Suprapubic skin (tissue), 4 donors: ENCODE data around the gene NAE1. TPM values are rescaled to one million over a fixed set of nuclear protein-coding genes. Genes with fewer than 3 reads are reported as not detected.

Source experiments
- DNase-seq, 2 donors: peaks; one replicate each; pipeline ENCODE4 v3.0.0-alpha.2; 2019; ENCODE audit warnings: low spot score in 2 of 2
- H3K27ac ChIP-seq: fragments of 200-600 bp; sonication (generic); one replicate; pipeline ENCODE4 v1.5.1; 2019
- H3K27me3 ChIP-seq: fragments of 200-600 bp; sonication (generic); one replicate; pipeline ENCODE4 v1.5.1; 2019
- H3K36me3 ChIP-seq: fragments of 200-600 bp; sonication (generic); one replicate; pipeline ENCODE4 v1.5.1; 2019
- H3K4me1 ChIP-seq: fragments of 200-600 bp; sonication (generic); one replicate; pipeline ENCODE4 v1.5.1; 2019
- H3K4me3 ChIP-seq: fragments of 200-600 bp; sonication (generic); one replicate; pipeline ENCODE4 v1.5.1; 2019; ENCODE audit warnings: mild to moderate bottlenecking
- H3K9me3 ChIP-seq: fragments of 200-600 bp; sonication (generic); one replicate; pipeline ENCODE4 v1.5.1; 2019
- EP300 ChIP-seq: sonication (generic); formaldehyde crosslinking; IDR thresholded peaks from one replicate; pipeline ENCODE4 v1.6.1; 2017; ENCODE audit warnings: antibody characterized with exemption
- POLR2A ChIP-seq, 2 donors: fragments of 450-650 bp; IDR thresholded peaks; one replicate each; pipeline ENCODE4 v1.6.1; 2017; ENCODE audit warnings: antibody characterized with exemption in 2 of 2, mild to moderate bottlenecking in 2 of 2, moderate library complexity in 2 of 2
- POLR2AphosphoS5 ChIP-seq, 3 donors: sonication (generic); formaldehyde crosslinking; IDR thresholded peaks; one replicate each; pipeline ENCODE4 v1.6.1; 2017; ENCODE audit warnings: antibody characterized with exemption in 3 of 3
- WGBS: methylation state at CpG from one replicate; pipeline ENCODE4 v1.1.5; 2018; 5-methylcytosine and 5-hydroxymethylcytosine counted together
- total RNA-seq, 4 donors: library from RNA; depleted of rRNA; stranded (reverse); fragments of >200 nt; gene quantifications; one replicate each; pipeline ENCODE4 v1.1.0, GENCODE V29; 2016
- TF ChIP-seq, protein P1 (sequence below), 2 donors: fragments of 200-600 bp in 1 of 2; fragments of 450-650 bp in 1 of 2; sonication (generic) in 1 of 2; IDR thresholded peaks; one replicate each; pipeline ENCODE4 v1.5.1; 2016 to 2019; ENCODE audit warnings: antibody characterized with exemption in 2 of 2, mild to moderate bottlenecking in 1 of 2, moderate library complexity in 1 of 2

Gene NAE1
- total RNA-seq, 4 donors from 2014 or later = 36.2 to 57.5 (median 45.0) TPM

GRCh38 chr16:66862023-66862520, 31.3 kb upstream of the NAE1 start:
- Histone ChIP-seq H3K27me3 (no peaks in the 10 kb centered on the region), H3K4me3 (no peak overlapping the region), H3K36me3 (no peaks in the 10 kb centered on the region), H3K9me3 (no peaks in the 10 kb centered on the region), H3K4me1 (no peaks in the 10 kb centered on the region), H3K27ac (no peak overlapping the region)
- 91% methylated on average over 7 of the region's 8 CpGs for WGBS
- peak in 1 of 2 donors; percentile 31 for DNase-seq
- TF ChIP-seq EP300 (no peak), POLR2A (IDR thresholded peaks at IDR 0.05) (no peak), POLR2AphosphoS5 (IDR thresholded peaks at IDR 0.05) (no peak)
- TF ChIP-seq, protein P1, sequence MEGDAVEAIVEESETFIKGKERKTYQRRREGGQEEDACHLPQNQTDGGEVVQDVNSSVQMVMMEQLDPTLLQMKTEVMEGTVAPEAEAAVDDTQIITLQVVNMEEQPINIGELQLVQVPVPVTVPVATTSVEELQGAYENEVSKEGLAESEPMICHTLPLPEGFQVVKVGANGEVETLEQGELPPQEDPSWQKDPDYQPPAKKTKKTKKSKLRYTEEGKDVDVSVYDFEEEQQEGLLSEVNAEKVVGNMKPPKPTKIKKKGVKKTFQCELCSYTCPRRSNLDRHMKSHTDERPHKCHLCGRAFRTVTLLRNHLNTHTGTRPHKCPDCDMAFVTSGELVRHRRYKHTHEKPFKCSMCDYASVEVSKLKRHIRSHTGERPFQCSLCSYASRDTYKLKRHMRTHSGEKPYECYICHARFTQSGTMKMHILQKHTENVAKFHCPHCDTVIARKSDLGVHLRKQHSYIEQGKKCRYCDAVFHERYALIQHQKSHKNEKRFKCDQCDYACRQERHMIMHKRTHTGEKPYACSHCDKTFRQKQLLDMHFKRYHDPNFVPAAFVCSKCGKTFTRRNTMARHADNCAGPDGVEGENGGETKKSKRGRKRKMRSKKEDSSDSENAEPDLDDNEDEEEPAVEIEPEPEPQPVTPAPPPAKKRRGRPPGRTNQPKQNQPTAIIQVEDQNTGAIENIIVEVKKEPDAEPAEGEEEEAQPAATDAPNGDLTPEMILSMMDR (IDR thresholded peaks at IDR 0.05) = no peak

DNA sequence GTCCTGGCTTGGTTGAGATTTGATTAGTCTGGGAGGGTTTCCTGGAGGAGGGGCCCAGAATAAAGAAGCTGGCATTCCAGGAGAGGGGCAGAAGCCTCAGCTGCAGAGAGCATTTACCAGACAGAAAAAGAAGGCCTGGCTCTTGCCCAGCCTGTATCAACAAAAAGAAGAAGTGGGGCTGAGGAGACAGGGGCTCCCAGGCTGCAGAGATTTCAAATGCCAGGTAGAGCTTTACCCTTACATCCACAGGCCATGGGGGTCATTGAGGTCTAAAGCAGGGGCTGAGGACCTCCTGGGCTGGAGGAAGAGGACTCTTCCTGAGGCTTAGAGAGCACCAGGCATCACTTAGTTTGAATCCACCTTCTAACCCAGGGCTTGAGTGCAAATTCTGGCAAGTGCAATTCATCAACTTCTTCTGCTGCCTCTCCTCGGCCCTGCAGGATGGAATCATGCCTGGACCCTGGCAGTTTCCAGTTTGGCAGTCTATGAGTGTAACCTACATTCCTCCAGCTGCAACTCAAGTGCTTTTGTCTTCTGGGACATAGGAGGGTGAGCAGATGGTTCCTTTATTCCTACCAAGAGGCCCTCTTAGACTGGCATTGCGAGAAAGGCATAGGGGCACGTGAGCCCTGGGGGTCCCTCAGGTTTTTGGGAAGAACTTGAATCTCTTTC, 28.8 kb upstream of the NAE1 start:
- TF ChIP-seq POLR2AphosphoS5 (IDR thresholded peaks at IDR 0.05) = no peak
- no peak for TF ChIP-seq POLR2A (IDR thresholded peaks at IDR 0.05)
- no peak for TF ChIP-seq EP300
- TF ChIP-seq, protein P1 (IDR thresholded peaks at IDR 0.05) = no peak
- Histone ChIP-seq H3K4me1 (no peaks in the 10 kb centered on the region), H3K9me3 (no peaks in the 10 kb centered on the region), H3K27ac (no peak overlapping the region), H3K27me3 (no peaks in the 10 kb centered on the region), H3K36me3 (no peaks in the 10 kb centered on the region), H3K4me3 (no peak overlapping the region)
- 80% methylated on average over 3 of the region's 3 CpGs for WGBS
- no peak for DNase-seq

DNA sequence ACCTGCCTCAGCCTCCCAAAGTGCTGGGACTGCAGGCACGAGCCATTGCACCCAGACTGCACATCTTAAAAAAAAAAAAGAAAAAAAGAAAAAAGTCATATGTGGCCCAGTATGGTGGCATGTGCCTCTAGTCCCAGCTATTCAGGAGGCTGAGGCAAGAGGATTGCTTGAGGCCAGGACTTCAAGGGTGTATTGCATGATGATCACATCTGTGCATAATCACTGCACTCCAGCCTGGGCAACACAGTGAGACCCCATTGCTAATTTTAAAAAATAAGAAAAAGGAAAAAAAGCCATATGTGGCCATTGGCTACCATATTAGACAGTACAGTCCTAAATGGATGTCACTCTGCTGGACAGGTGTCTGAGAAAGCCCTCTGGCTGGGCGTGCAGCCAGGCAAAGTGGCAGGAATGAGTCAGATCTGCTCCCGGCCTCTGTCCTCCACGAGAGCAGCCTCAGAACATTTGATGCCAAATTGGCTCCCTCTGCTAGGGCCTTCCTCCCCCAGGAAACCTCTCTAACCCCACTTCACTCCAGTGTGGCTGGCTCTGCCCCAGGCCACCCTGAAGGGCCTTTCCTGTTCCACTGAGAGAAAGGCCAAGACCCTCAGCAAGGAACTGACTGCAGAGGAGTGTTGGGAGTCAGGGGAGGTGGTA, 28.1 kb upstream of the NAE1 start:
- 53% methylated on average over 4 of the region's 4 CpGs for WGBS
- no peaks in the 10 kb centered on the region for H3K27me3 ChIP-seq
- H3K27ac ChIP-seq = no peak overlapping the region
- no peak for TF ChIP-seq EP300
- TF ChIP-seq, protein P1 (IDR thresholded peaks at IDR 0.05) = no peak
- no peak for TF ChIP-seq POLR2A (IDR thresholded peaks at IDR 0.05)
- no peak for TF ChIP-seq POLR2AphosphoS5 (IDR thresholded peaks at IDR 0.05)
- no peak overlapping the region for H3K4me3 ChIP-seq
- no peaks in the 10 kb centered on the region for H3K9me3 ChIP-seq
- no peaks in the 10 kb centered on the region for H3K36me3 ChIP-seq
- no peak for DNase-seq
- H3K4me1 ChIP-seq = no peaks in the 10 kb centered on the region

DNA sequence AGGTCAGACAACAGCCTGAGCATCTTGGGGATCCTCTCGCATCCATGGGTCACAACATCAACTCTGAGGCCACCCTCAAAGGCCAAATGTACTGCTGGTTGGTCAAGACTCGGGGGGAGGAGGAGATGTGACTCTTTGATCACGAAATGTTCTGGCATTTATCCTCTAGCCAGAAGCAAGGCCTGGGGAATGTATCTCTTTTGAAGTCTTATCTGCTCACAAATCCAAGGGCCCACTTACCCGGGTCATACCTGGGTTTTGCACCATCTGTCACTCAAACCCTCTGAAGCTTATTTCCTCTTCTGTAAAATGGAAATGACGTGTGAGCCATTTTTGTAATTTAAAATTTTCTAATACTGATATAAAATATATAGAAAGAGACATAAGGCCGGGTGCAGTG, 26.7 kb upstream of the NAE1 start:
- 83% methylated on average over 5 of the region's 6 CpGs for WGBS
- H3K4me1 ChIP-seq = no peaks in the 10 kb centered on the region
- no peak for DNase-seq
- no peak overlapping the region for H3K27ac ChIP-seq
- H3K27me3 ChIP-seq = no peaks in the 10 kb centered on the region
- TF ChIP-seq EP300 (no peak), POLR2AphosphoS5 (IDR thresholded peaks at IDR 0.05) (no peak), POLR2A (IDR thresholded peaks at IDR 0.05) (no peak)
- TF ChIP-seq, protein P1 (IDR thresholded peaks at IDR 0.05) = no peak
- H3K36me3 ChIP-seq = no peaks in the 10 kb centered on the region
- no peak overlapping the region for H3K4me3 ChIP-seq
- H3K9me3 ChIP-seq = no peaks in the 10 kb centered on the region

DNA sequence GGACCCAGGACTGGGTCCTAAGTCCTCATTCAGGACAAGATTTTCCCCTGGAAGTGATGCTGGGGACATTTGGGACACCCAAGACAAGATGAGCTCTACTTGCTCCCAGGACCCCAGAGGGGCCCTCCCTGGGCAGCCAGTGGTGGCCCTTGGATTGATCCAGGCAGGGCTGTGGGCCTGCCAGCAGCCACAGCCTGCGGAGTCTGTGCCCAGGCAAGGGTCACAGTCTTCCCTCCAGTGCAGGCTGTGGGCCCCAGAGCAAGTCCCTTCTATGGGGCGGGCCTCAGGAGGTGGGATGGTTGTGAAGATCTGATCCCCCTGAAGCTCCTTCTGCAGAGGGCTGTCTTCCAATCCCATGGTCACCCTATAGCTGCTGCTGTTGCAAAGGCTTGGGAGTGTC, 26.0 kb upstream of the NAE1 start:
- DNase-seq = no peak
- H3K36me3 ChIP-seq = no peaks in the 10 kb centered on the region
- TF ChIP-seq POLR2AphosphoS5 (IDR thresholded peaks at IDR 0.05) (no peak), EP300 (no peak), POLR2A (IDR thresholded peaks at IDR 0.05) (no peak)
- TF ChIP-seq, protein P1 (IDR thresholded peaks at IDR 0.05) = no peak
- no CpG with 5 or more reads among the region's 2 CpGs for WGBS
- H3K27ac ChIP-seq = no peak overlapping the region
- no peaks in the 10 kb centered on the region for H3K27me3 ChIP-seq
- H3K4me3 ChIP-seq = no peak overlapping the region
- H3K4me1 ChIP-seq = no peaks in the 10 kb centered on the region
- H3K9me3 ChIP-seq = no peaks in the 10 kb centered on the region
